Aorta (tissue), 5 donors: ENCODE measurements around the gene SVBP. TPM values are rescaled to one million over a fixed set of nuclear protein-coding genes. Genes with fewer than 3 reads are reported as not detected.

ENCODE experiments used
- ATAC-seq: fragments of 200-7000 bp; cut with Tn5 transposase; one replicate; pipeline ENCODE4 v1.9.1; 2022; ENCODE audit warnings: moderate library complexity; ENCODE audit not compliant: low FRiP score
- DNase-seq, 2 donors: peaks; one replicate each; pipeline ENCODE4 v3.0.0-alpha.2; 2020
- H3K27ac ChIP-seq, 2 donors: one replicate each; pipeline ENCODE4 v1.5.1; 2013; ENCODE audit warnings: low read length in 2 of 2, mild to moderate bottlenecking in 2 of 2, moderate library complexity in 2 of 2, control low read depth in 1 of 2, inconsistent platforms in 1 of 2, low read depth in 1 of 2
- H3K27me3 ChIP-seq, 2 donors: one replicate each; pipeline ENCODE4 v1.6.1; 2013; ENCODE audit warnings: control low read depth in 1 of 2, low read length in 1 of 2, mild to moderate bottlenecking in 1 of 2, moderate library complexity in 1 of 2; ENCODE audit not compliant: insufficient read depth in 2 of 2, control insufficient read depth in 1 of 2
- H3K36me3 ChIP-seq, 2 donors: one replicate each; pipeline ENCODE4 v1.6.1; 2013; ENCODE audit warnings: control low read depth in 1 of 2, low read length in 1 of 2, mild to moderate bottlenecking in 1 of 2; ENCODE audit not compliant: insufficient read depth in 2 of 2, control insufficient read depth in 1 of 2
- H3K4me1 ChIP-seq, 2 donors: one replicate each; pipeline ENCODE4 v1.6.1; 2013; ENCODE audit warnings: low read length in 2 of 2, control low read depth in 1 of 2, mild to moderate bottlenecking in 1 of 2, moderate library complexity in 1 of 2; ENCODE audit not compliant: insufficient read depth in 2 of 2, control insufficient read depth in 1 of 2
- H3K4me3 ChIP-seq, 2 donors: one replicate each; pipeline ENCODE4 v1.5.1; 2013; ENCODE audit warnings: low read length in 2 of 2, control low read depth in 1 of 2, mild to moderate bottlenecking in 1 of 2
- H3K9me3 ChIP-seq: one replicate; pipeline ENCODE4 v1.6.1; 2013; ENCODE audit warnings: mild to moderate bottlenecking, low read length; ENCODE audit not compliant: control insufficient read depth
- intact Hi-C, 2 donors: fragments of 100-400 bp; cut with DNase I; formaldehyde crosslinking; loops; one replicate each; pipeline versions ENCODE4 v1.14.2 to v1.15.0; 2022
- polyA plus RNA-seq, 2 donors: library from polyadenylated mRNA; stranded (reverse); fragments of 200-250 nt; gene quantifications; one replicate each; pipeline ENCODE4 v1.2.3, GENCODE V29; 2013
- total RNA-seq, 2 donors: library from RNA; stranded (reverse); fragmentation: NEBNext Ultra II Directional; extraction: Animal tissue kit (Norgen Biotek cat#: 25700); gene quantifications; one replicate each; pipeline ENCODE4 v1.2.1, GENCODE V29; 2021
- donor health status: healthy with polysubstance abuse.
- donor health status: Bipolar disorder and iron deficiency.
- donor health status: DM: no; HTN: no; CAD: no.
- donor health status: DM: no; HTN: no; CAD: no.
- donor health status: DM: yes; HTN: yes; CAD: no.

Gene SVBP
- total and polyA plus RNA-seq, 4 donors: 15.9 to 37.8 (median 27.1) TPM

DNA sequence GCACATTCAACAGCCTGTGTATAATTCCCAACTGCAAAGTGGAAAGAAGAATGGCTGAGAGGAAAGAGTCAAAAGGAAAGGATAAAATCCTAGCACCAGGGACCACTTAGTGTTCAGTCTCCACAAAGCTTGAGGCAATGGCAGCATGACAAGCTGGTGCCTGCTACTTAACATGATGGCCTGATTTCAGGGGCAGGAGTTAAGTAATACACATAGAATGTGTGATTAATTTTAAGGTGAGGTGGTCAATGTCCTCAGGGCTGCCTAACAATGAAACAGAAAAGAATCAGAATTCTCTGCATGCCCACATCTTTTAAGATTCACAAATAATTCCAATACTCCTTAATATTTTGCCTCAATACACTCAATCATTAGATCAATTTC, 59.3 kb downstream of the SVBP start:
- Histone ChIP-seq H3K27ac (no peak overlapping the region), H3K36me3 (peaks cover 4 to 14% of the 10 kb centered on the region in 2 donors), H3K9me3 (no peaks in the 10 kb centered on the region), H3K27me3 (no peaks in the 10 kb centered on the region), H3K4me3 (no peak overlapping the region), H3K4me1 (no peaks in the 10 kb centered on the region)
- ATAC-seq (no peak), DNase-seq (no peak)
- intact Hi-C loops: loop anchor here in 1 of 2 donors (10.0 kb wide), 1 partner anchor 173 kb away; no protein-coding TSS in a partner anchor

Other genes starting within 250 kb of the SVBP start
- 10 to 100 TPM; 14.1 to 16.4 TPM for gene PPIH, start 159.0 kb downstream of the SVBP start, total RNA-seq
- 10 to 100 TPM; 24.0 to 32.5 TPM for gene PPIH, start 159.0 kb downstream of the SVBP start, polyA plus RNA-seq
- gene YBX1, start 135.0 kb downstream of the SVBP start, total RNA-seq: 100 to 1,000 TPM; 393 to 498 TPM
- 1,000 to 10,000 TPM in 1 of 2 donors, 100 to 1,000 TPM in 1; 816 to 1,633 TPM for gene YBX1, start 135.0 kb downstream of the SVBP start, polyA plus RNA-seq
- under 1 TPM; 0.39 to 0.94 TPM for gene CLDN19, start 77.2 kb downstream of the SVBP start, total RNA-seq
- not detected for gene CLDN19, start 77.2 kb downstream of the SVBP start, polyA plus RNA-seq
- 10 to 100 TPM; 37.7 to 54.6 TPM for gene P3H1, start 50.4 kb downstream of the SVBP start, total RNA-seq
- gene P3H1, start 50.4 kb downstream of the SVBP start, polyA plus RNA-seq: 10 to 100 TPM; 15.2 to 64.3 TPM
- 1 to 10 TPM; 3.6 to 8.5 TPM for gene C1orf50, start 50.1 kb downstream of the SVBP start, total RNA-seq
- gene C1orf50, start 50.1 kb downstream of the SVBP start, polyA plus RNA-seq: 10 to 100 TPM in 1 of 2 donors, 1 to 10 TPM in 1; 1.6 to 10.6 TPM
- gene TMEM269, start 32.4 kb downstream of the SVBP start, total RNA-seq: under 1 TPM in 1 of 2 donors, not detected in 1; 0.13 TPM
- not detected for gene TMEM269, start 32.4 kb downstream of the SVBP start, polyA plus RNA-seq
- 10 to 100 TPM in 1 of 2 donors, 1 to 10 TPM in 1; 7.1 to 12.8 TPM for gene ERMAP, start 275 bp downstream of the SVBP start, total RNA-seq
- 10 to 100 TPM in 1 of 2 donors, 1 to 10 TPM in 1; 5.9 to 10.1 TPM for gene ERMAP, start 275 bp downstream of the SVBP start, polyA plus RNA-seq
- 1 to 10 TPM; 5.4 to 9.8 TPM for gene ZNF691, start 29.2 kb upstream of the SVBP start, total RNA-seq
- gene ZNF691, start 29.2 kb upstream of the SVBP start, polyA plus RNA-seq: 10 to 100 TPM in 1 of 2 donors, 1 to 10 TPM in 1; 7.4 to 10.4 TPM
- gene SLC2A1, start 141.5 kb upstream of the SVBP start, total RNA-seq: 100 to 1,000 TPM in 1 of 2 donors, 10 to 100 TPM in 1; 87.7 to 124 TPM
- gene SLC2A1, start 141.5 kb upstream of the SVBP start, polyA plus RNA-seq: 10 to 100 TPM in 1 of 2 donors, 1 to 10 TPM in 1; 6.4 to 11.6 TPM